Endothelial cell of umbilical vein (primary cell): ENCODE data around the gene CEP43. TPM values are rescaled to one million over a fixed set of nuclear protein-coding genes. Genes with fewer than 3 reads are reported as not detected.

Source experiments
- BruUV-seq: library from RNA; stranded (reverse); fragments of 400-500 nt; replicated peaks from 2 replicates; lab custom pipeline; 2021; lab: Mats Ljungman, UMichigan
- CTCF ChIA-PET: fragments of 300-600, 350-600 bp; sonication (Branson Sonifier 250); formaldehyde crosslinking; loops from one replicate; lab custom pipeline; 2021; ENCODE audit warnings: antibody characterized with exemption, inconsistent platforms; lab: Charles Lee
- POLR2A ChIA-PET: fragments of 300-600, 350-600 bp; sonication (Branson Sonifier 250); formaldehyde crosslinking; loops from one replicate; lab custom pipeline; 2021; ENCODE audit warnings: antibody characterized with exemption, inconsistent platforms; lab: Charles Lee
- DNase-seq: peaks from one replicate; pipeline ENCODE4 v3.0.0-alpha.2; 2011; ENCODE audit warnings: low read depth, low spot score
- FAIRE-seq: peaks from 2 replicates; lab custom pipeline; 2011; peaks lifted over from hg19 to GRCh38; lab: Jason Lieb, UNC
- H2AFZ ChIP-seq: 2 replicates; pipeline ENCODE4 v1.6.0; 2012; ENCODE audit warnings: low read depth, low read length, control low read depth, inconsistent platforms
- H3K27ac ChIP-seq: 2 replicates; pipeline ENCODE4 v1.5.1; 2011; ENCODE audit warnings: low read depth, mild to moderate bottlenecking, control low read depth, low read length, moderate library complexity; ENCODE audit not compliant: insufficient read depth
- H3K27me3 ChIP-seq, 2 experiments: 2 replicates each; pipeline versions ENCODE4 v1.6.0 to v1.6.1; 2011; ENCODE audit warnings: low read length in 2 of 2, mixed read lengths in 1 of 2; ENCODE audit not compliant: control insufficient read depth in 2 of 2, insufficient read depth in 2 of 2
- H3K36me3 ChIP-seq, 2 experiments: 2 replicates in 1 of 2; 3 replicates in 1 of 2; pipeline ENCODE4 v1.5.1; 2011; ENCODE audit warnings: low read length in 2 of 2, mild to moderate bottlenecking in 1 of 2, moderate library complexity in 1 of 2; ENCODE audit not compliant: control insufficient read depth in 2 of 2, insufficient read depth in 2 of 2; ENCODE audit errors: extremely low read depth in 1 of 2
- H3K4me1 ChIP-seq: 3 replicates; pipeline ENCODE4 v1.5.1; 2011; ENCODE audit warnings: mild to moderate bottlenecking, low read length; ENCODE audit not compliant: control insufficient read depth, insufficient read depth; ENCODE audit errors: extremely low read depth
- H3K4me2 ChIP-seq: 2 replicates; pipeline ENCODE4 v1.6.1; 2011; ENCODE audit warnings: low read length, control low read depth, mixed read lengths; ENCODE audit not compliant: insufficient read depth
- H3K4me3 ChIP-seq, 3 experiments: fragments of 200-600 bp in 1 of 3; sonication (generic), shearing (Covaris generic) in 1 of 3; replicated peaks in 1 of 3; 2 replicates each; pipeline ENCODE4 v1.5.1; 2011 to 2016; ENCODE audit warnings: control low read depth in 3 of 3, low read length in 3 of 3, mild to moderate bottlenecking in 2 of 3, inconsistent platforms in 1 of 3, low read depth in 1 of 3, moderate library complexity in 1 of 3; ENCODE audit not compliant: insufficient read depth in 1 of 3
- H3K79me2 ChIP-seq: 2 replicates; pipeline ENCODE4 v1.6.0; 2012; ENCODE audit warnings: low read length, inconsistent platforms; ENCODE audit not compliant: control insufficient read depth, insufficient read depth
- H3K9ac ChIP-seq: replicated peaks from 2 replicates; pipeline ENCODE3; 2011; ENCODE audit warnings: low read length, control low read depth; ENCODE audit not compliant: insufficient read depth; ENCODE audit errors: extremely low read depth
- H3K9me1 ChIP-seq: replicated peaks from 3 replicates; pipeline ENCODE4 v1.6.0; 2011; ENCODE audit warnings: mild to moderate bottlenecking, low read length; ENCODE audit not compliant: control insufficient read depth, insufficient read depth; ENCODE audit errors: extremely low read depth
- H3K9me3 ChIP-seq: replicated peaks from 2 replicates; pipeline ENCODE4 v1.5.1; 2012; ENCODE audit warnings: low read length, inconsistent platforms; ENCODE audit not compliant: control insufficient read depth, insufficient read depth
- H4K20me1 ChIP-seq: replicated peaks from 2 replicates; pipeline ENCODE3; 2011; ENCODE audit warnings: mild to moderate bottlenecking, low read length; ENCODE audit not compliant: control insufficient read depth, insufficient read depth; ENCODE audit errors: extremely low read depth
- EZH2 ChIP-seq: IDR thresholded peaks from 2 replicates; pipeline ENCODE4 v1.6.1; 2012; ENCODE audit warnings: borderline replicate concordance, low read depth, mild to moderate bottlenecking, moderate library complexity, low read length, inconsistent platforms; ENCODE audit not compliant: severe bottlenecking
- FOS ChIP-seq: IDR thresholded peaks from 2 replicates; pipeline ENCODE4 v1.6.1; 2011; ENCODE audit warnings: mild to moderate bottlenecking, low read length, moderate library complexity, borderline replicate concordance; ENCODE audit not compliant: insufficient read depth
- GATA2 ChIP-seq: IDR thresholded peaks from 2 replicates; pipeline ENCODE4 v1.7.0; 2011; ENCODE audit warnings: low read depth, mild to moderate bottlenecking, moderate library complexity, mixed read lengths, low read length; ENCODE audit not compliant: insufficient read length, insufficient read depth
- JUN ChIP-seq: IDR thresholded peaks from 2 replicates; pipeline ENCODE4 v1.6.1; 2011; ENCODE audit warnings: borderline replicate concordance, low read depth; ENCODE audit not compliant: insufficient read length, insufficient read depth
- MYC ChIP-seq: IDR thresholded peaks from one replicate; pipeline ENCODE4 v1.6.1; 2011; ENCODE audit warnings: mild to moderate bottlenecking, low read depth, low read length
- POLR2A ChIP-seq: IDR thresholded peaks from 2 replicates; pipeline ENCODE4 v1.6.1; 2012; ENCODE audit warnings: low read depth, mild to moderate bottlenecking, control low read depth, low read length
- POLR2AphosphoS5 ChIP-seq: IDR thresholded peaks from 2 replicates; pipeline ENCODE4 v1.6.1; 2012; ENCODE audit warnings: low read depth, mild to moderate bottlenecking, control low read depth, low read length, moderate library complexity; ENCODE audit not compliant: insufficient read depth
- dilution Hi-C: fragments of 300-500 bp; cut with MboI; formaldehyde crosslinking; loops from one replicate; pipeline ENCODE4 v1.15.0; 2019; ENCODE audit warnings: low sequenced_read_pairs; ENCODE audit not compliant: extremely low pct_ligation_motif_present
- intact Hi-C: fragments of 100-400 bp; cut with micrococcal nuclease; formaldehyde crosslinking; loops from one replicate; pipeline ENCODE4 v1.10.0; 2022
- polyA plus RNA-seq, 4 experiments: library from polyadenylated mRNA; depleted of rRNA in 3 of 4; stranded (reverse) in 3 of 4; unstranded in 1 of 4; fragments of >200 nt; gene quantifications; 2 replicates each; pipeline versions ENCODE4 v1.2.1 to v1.2.3, GENCODE V29; 2011 to 2012; ENCODE audit warnings: missing spikeins in 1 of 4
- total RNA-seq: library from RNA; stranded (reverse); gene quantifications from 2 replicates; pipeline ENCODE4 v1.2.3, GENCODE V29; 2021
- TF ChIP-seq, protein P1 (sequence below): IDR thresholded peaks from 2 replicates; pipeline ENCODE4 v1.6.1; 2011; ENCODE audit not compliant: insufficient read depth, insufficient read length
- TF ChIP-seq, protein P2 (sequence below), 2 donors: IDR thresholded peaks; 1 replicate in 1 of 2; 2 replicates in 1 of 2; pipeline ENCODE4 v1.5.1; 2011; ENCODE audit warnings: low read length in 2 of 2, mild to moderate bottlenecking in 2 of 2, moderate library complexity in 2 of 2, control low read depth in 1 of 2, inconsistent platforms in 1 of 2, low read depth in 1 of 2; ENCODE audit not compliant: insufficient read depth in 1 of 2; ENCODE audit errors: extremely low read depth in 1 of 2

CEP43 gene
- total and polyA plus RNA-seq, 2 donors (not counting 3 experiments of a cell fraction or from before 2014, with no cell fraction given) = 6.5 to 22.5 TPM

DNA sequence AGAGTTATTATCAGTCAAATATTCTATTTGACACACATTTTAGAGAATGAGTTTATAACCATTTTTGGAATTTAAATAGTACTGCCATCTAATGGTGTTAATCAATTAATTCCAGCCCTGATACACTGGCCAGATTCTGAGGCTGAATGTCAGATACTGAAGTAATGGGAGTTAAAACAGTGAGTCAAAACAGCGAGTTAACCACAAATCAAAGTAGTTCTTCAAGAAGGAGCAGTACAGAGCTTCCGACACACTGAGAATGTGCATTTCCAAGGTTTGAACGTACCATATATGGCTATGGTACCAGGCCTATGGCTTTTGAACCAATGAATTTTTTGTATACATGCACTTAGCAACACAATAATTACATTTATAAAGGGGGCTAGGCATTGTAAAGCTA is 11.3 kb upstream of the CEP43 start:
- Histone ChIP-seq H3K36me3 (peaks cover 0 to 3% of the 10 kb centered on the region in 2 experiments), H3K4me2 (no peak overlapping the region), H2AFZ (no peak overlapping the region), H4K20me1 (no peaks in the 10 kb centered on the region), H3K9me3 (no peaks in the 10 kb centered on the region), H3K79me2 (peaks cover 42% of the 10 kb centered on the region), H3K9ac (no peak overlapping the region), H3K4me3 (no peak overlapping the region), H3K27me3 (no peaks in the 10 kb centered on the region), H3K9me1 (no peaks in the 10 kb centered on the region), H3K27ac (no peak overlapping the region), H3K4me1 (no peaks in the 10 kb centered on the region)
- ChIA-PET POLR2A (no interaction called here), CTCF (interaction anchor here (1.0 to 3.6 kb wide), 9 partner anchors 10 to 212 kb away, joined by 3 to 84 read pairs (median 14); partner anchors contain the start of gene CEP43)
- no peak for TF ChIP-seq FOS
- TF ChIP-seq POLR2AphosphoS5 = no peak
- TF ChIP-seq, protein P1, sequence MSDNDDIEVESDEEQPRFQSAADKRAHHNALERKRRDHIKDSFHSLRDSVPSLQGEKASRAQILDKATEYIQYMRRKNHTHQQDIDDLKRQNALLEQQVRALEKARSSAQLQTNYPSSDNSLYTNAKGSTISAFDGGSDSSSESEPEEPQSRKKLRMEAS = no peak
- TF ChIP-seq, protein P2, sequence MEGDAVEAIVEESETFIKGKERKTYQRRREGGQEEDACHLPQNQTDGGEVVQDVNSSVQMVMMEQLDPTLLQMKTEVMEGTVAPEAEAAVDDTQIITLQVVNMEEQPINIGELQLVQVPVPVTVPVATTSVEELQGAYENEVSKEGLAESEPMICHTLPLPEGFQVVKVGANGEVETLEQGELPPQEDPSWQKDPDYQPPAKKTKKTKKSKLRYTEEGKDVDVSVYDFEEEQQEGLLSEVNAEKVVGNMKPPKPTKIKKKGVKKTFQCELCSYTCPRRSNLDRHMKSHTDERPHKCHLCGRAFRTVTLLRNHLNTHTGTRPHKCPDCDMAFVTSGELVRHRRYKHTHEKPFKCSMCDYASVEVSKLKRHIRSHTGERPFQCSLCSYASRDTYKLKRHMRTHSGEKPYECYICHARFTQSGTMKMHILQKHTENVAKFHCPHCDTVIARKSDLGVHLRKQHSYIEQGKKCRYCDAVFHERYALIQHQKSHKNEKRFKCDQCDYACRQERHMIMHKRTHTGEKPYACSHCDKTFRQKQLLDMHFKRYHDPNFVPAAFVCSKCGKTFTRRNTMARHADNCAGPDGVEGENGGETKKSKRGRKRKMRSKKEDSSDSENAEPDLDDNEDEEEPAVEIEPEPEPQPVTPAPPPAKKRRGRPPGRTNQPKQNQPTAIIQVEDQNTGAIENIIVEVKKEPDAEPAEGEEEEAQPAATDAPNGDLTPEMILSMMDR (IDR thresholded peaks at IDR 0.05; ENCODE audit: extremely low read depth in 1 of 2, insufficient read depth in 1 of 2, low read depth in 1 of 2, low read length in 2 of 2) = no peak
- no peak for TF ChIP-seq MYC
- TF ChIP-seq GATA2 = no peak
- TF ChIP-seq JUN = no peak
- TF ChIP-seq EZH2 = no peak
- TF ChIP-seq POLR2A = no peak
- BruUV-seq = no TSS peak
- intact Hi-C loops = no loop called here
- FAIRE-seq (no peak), DNase-seq (peak; percentile 7)
- dilution Hi-C loops = no loop called here
